Tibial nerve (tissue), 4 donors: ENCODE measurements around the gene HSF5.

Source experiments
- CTCF ChIP-seq, 5 experiments: fragments of 200-600 bp in 3 of 5; fragments of 450-650 bp in 2 of 5; sonication (generic) in 3 of 5; IDR thresholded peaks; one replicate each; pipeline ENCODE4 v1.5.1; 2016 to 2019; ENCODE audit warnings: antibody characterized with exemption in 5 of 5, mild to moderate bottlenecking in 3 of 5, moderate library complexity in 2 of 5
- EP300 ChIP-seq, 2 donors: sonication (generic); formaldehyde crosslinking; IDR thresholded peaks; one replicate each; pipeline ENCODE4 v1.6.1; 2017; ENCODE audit warnings: antibody characterized with exemption in 2 of 2, mild to moderate bottlenecking in 1 of 2
- POLR2A ChIP-seq, 2 donors: fragments of 450-650 bp; IDR thresholded peaks; one replicate each; pipeline ENCODE4 v1.6.1; 2017; ENCODE audit warnings: antibody characterized with exemption in 2 of 2, mild to moderate bottlenecking in 2 of 2, moderate library complexity in 2 of 2

GRCh38 chr17:58501451-58501850 lies 13.2 kb upstream of the HSF5 start:
- TF ChIP-seq CTCF (IDR thresholded peaks at IDR 0.05) (no peak), POLR2A (IDR thresholded peaks at IDR 0.05) (no peak), EP300 (IDR thresholded peaks at IDR 0.05) (no peak)
